Activated T-cell treated with anti-CD3 and anti-CD28 coated beads, Interleukin-2, amount 50 U/mL, for 72 hours (primary cell): Measurements from ENCODE around the gene KATNA1. TPM values are rescaled to one million over a fixed set of nuclear protein-coding genes. Genes with fewer than 3 reads are reported as not detected.

Source experiments
- ATAC-seq, 2 donors: fragments of 150-1000 bp; cut with Tn5 transposase; replicated peaks in 1 of 2; 2 replicates each; pipeline ENCODE4 v1.10.0; 2021; ENCODE audit warnings: moderate library complexity in 2 of 2, mild to moderate bottlenecking in 1 of 2
- DNase-seq, 2 donors: peaks; one replicate each; pipeline ENCODE4 v3.0.0; 2021 to 2022; ENCODE audit warnings: mixed read lengths in 1 of 2
- H3K27ac Mint-ChIP-seq: one replicate; pipeline ENCODE4 v1.8.0; 2022; ENCODE audit warnings: mild to moderate bottlenecking, moderate library complexity, mixed read lengths
- H3K27me3 Mint-ChIP-seq: one replicate; pipeline ENCODE4 v1.8.0; 2022; ENCODE audit warnings: low read depth, mixed read lengths
- H3K36me3 Mint-ChIP-seq, 2 donors: one replicate each; pipeline ENCODE4 v1.8.0; 2022; ENCODE audit warnings: mixed read lengths in 2 of 2, mild to moderate bottlenecking in 1 of 2; ENCODE audit not compliant: insufficient read depth in 2 of 2
- H3K4me1 Mint-ChIP-seq: one replicate; pipeline ENCODE4 v1.8.0; 2022; ENCODE audit warnings: low read depth, mixed read lengths
- H3K4me3 Mint-ChIP-seq, 2 donors: one replicate each; pipeline ENCODE4 v1.8.0; 2022; ENCODE audit warnings: mild to moderate bottlenecking in 2 of 2, mixed read lengths in 2 of 2, moderate library complexity in 2 of 2
- H3K9me3 Mint-ChIP-seq, 2 donors: one replicate each; pipeline ENCODE4 v1.8.0; 2022; ENCODE audit warnings: mixed read lengths in 2 of 2
- total RNA-seq, 2 donors: library from RNA; stranded (reverse); gene quantifications; one replicate each; pipeline ENCODE4 v1.2.3, GENCODE V29; 2022

Gene KATNA1
- total RNA-seq, 2 donors from 2014 or later, result 27.2 to 37.2 TPM

DNA sequence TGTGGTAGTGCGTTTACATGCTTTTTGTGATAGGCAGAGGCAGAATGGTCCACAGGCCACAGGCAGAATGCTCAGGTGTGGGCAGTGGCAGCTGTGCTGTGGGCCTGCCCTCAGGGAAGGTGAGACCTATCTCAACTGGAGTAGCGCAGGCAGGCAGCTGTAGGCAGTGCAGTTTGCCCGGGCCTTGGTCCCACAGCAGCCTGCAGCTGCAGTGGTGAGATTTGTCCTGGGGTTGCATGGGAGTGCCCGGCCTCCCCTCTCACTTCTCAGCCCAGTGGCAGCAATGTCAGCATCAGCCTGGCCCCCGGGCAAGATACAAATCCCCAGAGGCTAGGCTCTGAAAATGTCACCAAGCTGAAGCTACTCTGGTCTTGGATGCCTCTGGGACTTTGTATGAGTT, 96.6 kb downstream of the KATNA1 start:
- DNase-seq (no peak), ATAC-seq (no peak)
- H3K27ac Mint-ChIP-seq, result no peak overlapping the region
- H3K4me1 Mint-ChIP-seq, result peaks cover 5% of the 10 kb centered on the region
- no peak overlapping the region for H3K4me3 Mint-ChIP-seq
- H3K9me3 Mint-ChIP-seq, result no peaks in the 10 kb centered on the region
- H3K36me3 Mint-ChIP-seq, result no peaks in the 10 kb centered on the region
- H3K27me3 Mint-ChIP-seq, result peaks cover 11% of the 10 kb centered on the region

DNA sequence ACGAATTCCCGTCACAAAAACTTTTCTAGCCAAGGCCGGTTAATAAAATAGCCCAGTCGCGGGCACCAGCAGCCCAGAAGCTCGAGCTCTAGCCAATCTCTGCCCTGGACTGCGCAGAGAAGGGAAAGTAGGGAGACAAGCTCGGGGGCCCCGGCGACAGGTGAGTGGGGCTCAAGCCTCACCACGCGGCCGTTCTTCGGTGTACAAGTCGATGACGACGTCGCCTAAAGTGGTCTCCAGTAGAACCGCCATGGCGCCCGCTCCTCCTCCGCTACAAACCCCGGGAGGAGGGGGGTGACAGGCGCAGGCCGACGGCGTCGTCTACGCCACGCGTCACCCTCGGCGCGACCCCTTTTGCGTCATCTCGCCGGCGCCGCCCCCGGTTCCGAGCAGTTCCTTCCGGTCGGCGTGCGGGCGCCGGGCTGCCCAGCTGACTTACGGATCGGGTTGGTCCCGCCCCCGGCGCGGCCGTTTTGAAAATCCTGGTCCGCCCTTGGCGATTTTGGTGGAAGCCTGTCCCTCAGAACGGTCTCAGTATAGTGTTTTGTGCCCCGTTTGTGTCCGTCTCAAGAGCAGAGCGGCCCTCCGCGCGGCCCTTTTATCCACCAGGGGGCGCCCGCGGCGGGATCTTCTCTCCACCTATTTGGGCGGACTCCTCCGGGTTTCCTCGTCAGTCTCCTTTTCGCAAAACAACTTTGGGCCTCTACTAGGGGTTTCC, 102.6 kb downstream of the KATNA1 start, which contains the start of gene PPIL4:
PPIL4 (minus strand) TSS at position 290 of the 718 bp plus-strand sequence; CDS start at position 252, 38 bp downstream.
- Mint-ChIP-seq H3K4me1 (peaks cover 42% of the 10 kb centered on the region), H3K27ac (peak within 1 kb of the TSS; percentile 96), H3K27me3 (peaks cover 11% of the 10 kb centered on the region), H3K9me3 (no peaks in the 10 kb centered on the region), H3K4me3 (peak within 1 kb of the TSS; percentile 89 to 98), H3K36me3 (peaks cover 2 to 8% of the 10 kb centered on the region in 2 donors)
- peak; percentile 98 for DNase-seq
- ATAC-seq, result peak; percentile 94 to 97

DNA sequence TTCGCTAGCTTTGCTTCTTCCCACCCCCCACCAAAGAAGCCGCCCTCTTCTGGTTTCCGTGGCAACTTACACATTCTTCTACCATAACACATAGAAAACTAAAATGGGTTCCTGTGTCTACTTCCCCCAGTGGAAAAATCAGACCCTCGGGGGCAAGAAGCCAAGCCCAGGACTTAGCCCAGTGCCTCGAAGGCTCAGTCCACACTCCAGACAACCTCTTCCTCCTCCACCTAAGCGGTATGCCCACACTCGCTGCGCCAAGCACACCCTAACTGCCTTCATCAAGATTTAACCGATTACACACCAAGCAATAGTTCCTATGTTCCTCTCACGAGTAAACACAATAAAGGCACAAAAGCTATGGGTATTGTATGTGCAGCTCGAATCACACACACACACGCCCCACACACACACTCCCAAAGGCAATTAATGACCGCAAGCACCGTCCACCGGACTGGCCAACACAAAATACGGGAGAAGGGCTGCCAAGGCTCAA, 103.2 kb downstream of the KATNA1 start:
- Mint-ChIP-seq H3K27ac (peak overlapping the region; percentile 96), H3K9me3 (no peaks in the 10 kb centered on the region), H3K4me3 (peak overlapping the region; percentile 89 to 98), H3K4me1 (peaks cover 42% of the 10 kb centered on the region), H3K27me3 (peaks cover 11% of the 10 kb centered on the region), H3K36me3 (peaks cover 2 to 9% of the 10 kb centered on the region in 2 donors)
- DNase-seq (peak; percentile 54 to 64), ATAC-seq (peak; percentile 28 to 35)

Other genes starting within 250 kb of the KATNA1 start
- 1 to 10 TPM; 5.4 to 7.2 TPM for gene SUMO4, start 248.5 kb downstream of the KATNA1 start, total RNA-seq
- gene ZC3H12D, start 163.7 kb downstream of the KATNA1 start, total RNA-seq, result 100 to 1,000 TPM; 106 to 170 TPM
- gene PPIL4, start 102.7 kb downstream of the KATNA1 start, total RNA-seq, result 10 to 100 TPM; 29.5 to 42.0 TPM
- 10 to 100 TPM; 15.3 to 23.3 TPM for gene GINM1, start 82.3 kb downstream of the KATNA1 start, total RNA-seq
- 10 to 100 TPM; 24.0 to 24.6 TPM for gene LATS1, start 69.4 kb upstream of the KATNA1 start, total RNA-seq
- gene NUP43, start 97.8 kb upstream of the KATNA1 start, total RNA-seq, result 10 to 100 TPM; 66.6 to 78.7 TPM
- gene PCMT1, start 101.0 kb upstream of the KATNA1 start, total RNA-seq, result 10 to 100 TPM; 83.5 to 86.2 TPM
- 10 to 100 TPM in 1 of 2 donors, 1 to 10 TPM in 1; 6.0 to 10.6 TPM for gene LRP11, start 215.6 kb upstream of the KATNA1 start, total RNA-seq
- not detected for gene RAET1E, start 249.4 kb upstream of the KATNA1 start, total RNA-seq